Measurements from ENCODE around the gene ADGRG1.

The ADGRG1 gene

GRCh38 chr16:57651344-57652333, 23.2 kb downstream of the ADGRG1 start:
- no peak for DNase-seq

- no peak for DNase-seq
Measured at GRCh38 chr16:57652695-57653471, 24.5 kb downstream of the ADGRG1 start.

- no peak for DNase-seq
Measured at GRCh38 chr16:57653936-57654335, 25.5 kb downstream of the ADGRG1 start.

GRCh38 chr16:57656342-57656955, 28.0 kb downstream of the ADGRG1 start:
- DNase-seq, result no peak

- DNase-seq, result no peak
Measured at GRCh38 chr16:57657228-57657627, 28.8 kb downstream of the ADGRG1 start.

- DNase-seq, result no peak
Measured at GRCh38 chr16:57658130-57658877, 29.9 kb downstream of the ADGRG1 start.

GRCh38 chr16:57658878-57659674, 30.6 kb downstream of the ADGRG1 start:
- DNase-seq, result no peak

GRCh38 chr16:57660715-57661463, 32.5 kb downstream of the ADGRG1 start:
- no peak for DNase-seq

- no peak for DNase-seq
Measured at GRCh38 chr16:57661510-57661909, 33.1 kb downstream of the ADGRG1 start.

- no peak for DNase-seq
Measured at GRCh38 chr16:57661936-57662906, 33.8 kb downstream of the ADGRG1 start.

- no peak for DNase-seq
Measured at GRCh38 chr16:57663436-57663835, 35.0 kb downstream of the ADGRG1 start.

- no peak for DNase-seq
Measured at GRCh38 chr16:57663917-57664661, 35.7 kb downstream of the ADGRG1 start.

- DNase-seq, result no peak
Measured at GRCh38 chr16:57664662-57665025, 36.2 kb downstream of the ADGRG1 start.

GRCh38 chr16:57665541-57665940, 37.1 kb downstream of the ADGRG1 start:
- no peak for DNase-seq

- DNase-seq, result no peak
Measured at GRCh38 chr16:57666353-57667047, 38.1 kb downstream of the ADGRG1 start.

- DNase-seq, result no peak
Measured at GRCh38 chr16:57667048-57667525, 38.7 kb downstream of the ADGRG1 start.

GRCh38 chr16:57667526-57668262, 39.3 kb downstream of the ADGRG1 start:
- DNase-seq, result no peak

GRCh38 chr16:57668263-57668571, 39.8 kb downstream of the ADGRG1 start, which contains the start of gene ADGRG3:
Gene ADGRG3, plus strand, starts transcription at chr16:57668306. Its CDS starts 42 bp downstream, at chr16:57668348.
- DNase-seq, result no peak

All from DMS79 (cell line).